ENCODE measurements around the gene L1CAM. TPM values are rescaled to one million over a fixed set of nuclear protein-coding genes. Genes with fewer than 3 reads are reported as not detected.

The L1CAM gene
- total RNA-seq, 1 donor from 2014 or later: 623 TPM

DNA sequence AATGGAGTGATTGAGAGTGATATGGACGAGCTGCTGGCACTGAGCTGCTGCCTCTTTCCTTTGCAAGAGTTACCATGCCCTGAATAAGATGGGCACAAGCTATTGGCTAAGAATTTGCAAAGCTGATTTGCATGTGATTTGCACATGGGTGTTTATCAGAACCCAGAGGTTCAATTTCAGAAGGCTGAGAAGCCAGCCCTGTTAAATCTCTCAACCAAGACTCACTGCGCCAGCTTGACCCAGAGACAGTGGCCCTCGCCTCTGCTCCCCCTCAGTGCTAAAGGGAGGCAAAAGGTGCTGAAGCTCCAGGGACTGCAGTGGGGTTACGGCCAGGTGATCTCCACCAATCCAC is 39.4 kb upstream of the L1CAM start:
- no peak for DNase-seq (ENCODE audit: low read depth)

DNA sequence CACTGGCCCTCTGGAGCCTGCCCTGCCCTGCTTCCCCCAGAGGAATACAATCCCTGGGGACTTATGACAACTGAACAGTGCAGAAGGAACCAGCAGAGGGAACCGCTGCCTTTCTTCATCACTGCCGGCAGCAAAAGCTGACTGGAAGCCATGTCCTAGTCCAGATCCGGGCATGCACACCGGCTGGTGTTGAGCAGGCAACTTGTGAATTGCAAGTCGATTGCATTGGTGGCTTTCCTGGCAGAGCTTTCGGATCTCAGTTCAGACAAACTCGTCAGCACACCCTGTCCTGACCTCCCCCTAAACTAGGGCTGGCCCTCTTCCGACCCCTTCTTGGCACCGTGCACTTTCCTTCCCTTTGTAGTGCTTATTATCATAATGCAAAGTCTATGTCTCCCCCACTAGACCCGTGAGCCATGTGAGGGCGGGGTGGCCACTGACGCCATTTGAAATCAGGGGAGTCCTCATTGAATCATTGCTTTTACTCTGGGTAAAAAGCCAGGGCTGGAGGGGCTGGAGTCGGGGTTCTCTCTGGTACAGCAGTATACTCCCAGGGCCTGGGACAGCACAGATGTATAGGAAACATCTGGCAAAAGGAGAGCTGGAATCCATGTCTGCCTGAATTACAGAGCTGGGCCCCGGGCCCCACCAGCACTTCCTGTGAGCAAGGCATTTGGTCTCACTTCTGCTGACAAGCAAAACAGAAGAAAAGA is 38.3 kb upstream of the L1CAM start:
- DNase-seq (ENCODE audit: low read depth): peak; percentile 43

DNA sequence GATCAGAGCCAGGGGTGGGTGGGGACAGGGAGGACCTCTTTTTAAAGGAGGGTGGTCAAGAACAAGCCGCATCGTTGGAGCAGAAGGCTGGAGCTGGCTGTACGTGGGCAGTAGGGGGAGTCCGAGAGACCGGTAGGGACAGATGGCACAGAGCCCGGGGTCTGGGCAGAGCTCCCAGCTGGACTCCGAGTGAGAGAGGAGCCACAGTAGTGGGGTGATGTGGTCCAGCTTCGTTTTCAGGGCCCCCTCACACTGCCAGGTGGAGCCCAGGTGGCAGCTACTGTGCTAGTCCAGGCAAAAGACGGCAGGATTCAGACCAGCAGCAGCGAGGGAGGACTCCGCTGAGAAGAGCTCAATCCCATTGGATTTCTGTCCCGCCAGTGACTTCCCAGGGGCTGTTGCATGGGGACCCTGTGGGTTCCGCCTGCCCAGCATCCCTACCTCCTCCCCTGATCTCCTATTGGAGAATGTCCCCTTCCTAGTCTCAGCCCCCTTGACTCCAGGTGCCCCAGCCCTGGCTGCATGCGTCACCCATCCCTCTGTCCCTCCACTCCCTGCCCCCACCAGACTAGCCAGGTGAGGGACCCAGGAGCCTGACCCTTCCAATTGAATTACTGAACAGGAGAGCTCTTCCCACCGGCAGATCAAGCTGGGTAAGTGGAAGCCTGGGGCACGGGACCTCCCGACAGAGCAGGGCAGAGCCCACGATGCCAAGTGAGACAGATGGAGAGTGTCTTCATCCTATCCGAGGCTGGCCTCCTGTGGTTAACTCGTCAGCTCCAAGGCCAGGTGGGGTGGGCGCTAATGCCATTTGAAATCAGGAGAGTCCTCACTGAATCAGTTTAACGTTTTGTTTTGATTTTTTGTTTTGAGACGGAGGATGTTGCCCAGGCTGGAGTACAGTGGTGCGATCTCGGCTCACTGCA is 37.2 kb upstream of the L1CAM start:
- DNase-seq (ENCODE audit: low read depth): peak; percentile 28

DNA sequence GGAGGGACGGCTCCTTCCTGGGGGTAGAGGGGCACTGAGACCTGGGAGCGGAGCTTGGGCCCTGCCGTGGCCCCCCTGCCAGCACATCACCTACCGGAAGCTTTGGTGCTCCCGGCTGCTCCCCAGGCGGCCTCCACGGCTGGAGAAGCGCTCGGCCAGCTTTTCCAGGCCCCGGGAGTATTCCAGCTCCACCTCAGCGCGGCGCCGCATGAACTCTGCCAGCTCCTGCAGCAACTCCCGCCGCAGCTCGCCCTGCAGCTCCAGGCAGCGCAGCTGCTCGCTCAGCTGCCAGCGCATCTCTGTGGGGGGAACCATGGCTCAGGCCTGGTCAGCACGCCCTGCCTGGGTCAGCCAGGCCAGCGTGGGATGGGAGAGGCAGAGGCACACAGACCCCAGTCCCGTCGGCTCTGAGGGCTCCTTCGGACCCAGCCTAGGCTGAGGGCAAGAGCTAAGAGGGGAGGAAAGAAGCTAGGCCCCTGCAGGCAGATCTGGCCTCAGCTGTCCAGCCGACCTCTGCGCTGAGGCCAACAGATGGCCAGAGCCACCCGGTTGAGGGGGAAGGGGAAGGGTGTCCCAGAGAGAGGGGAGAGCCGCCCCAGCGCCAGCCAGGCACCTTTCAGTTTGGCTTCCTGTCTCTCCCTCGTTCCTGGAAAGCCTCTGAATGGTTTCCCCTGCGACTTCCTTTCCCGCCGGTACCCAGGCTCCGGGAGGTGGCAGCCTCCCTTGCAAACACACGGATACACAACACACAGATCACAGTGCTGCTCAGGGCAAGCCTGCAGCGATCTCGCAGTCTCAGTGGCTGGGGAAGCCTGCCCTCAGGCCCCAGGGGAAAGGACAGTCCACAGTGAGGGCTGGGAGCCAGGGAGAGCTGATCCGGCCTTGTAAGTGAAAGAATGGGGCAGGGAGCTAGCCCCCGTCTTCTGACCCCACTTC is 35.8 kb upstream of the L1CAM start:
- DNase-seq (ENCODE audit: low read depth): no peak

DNA sequence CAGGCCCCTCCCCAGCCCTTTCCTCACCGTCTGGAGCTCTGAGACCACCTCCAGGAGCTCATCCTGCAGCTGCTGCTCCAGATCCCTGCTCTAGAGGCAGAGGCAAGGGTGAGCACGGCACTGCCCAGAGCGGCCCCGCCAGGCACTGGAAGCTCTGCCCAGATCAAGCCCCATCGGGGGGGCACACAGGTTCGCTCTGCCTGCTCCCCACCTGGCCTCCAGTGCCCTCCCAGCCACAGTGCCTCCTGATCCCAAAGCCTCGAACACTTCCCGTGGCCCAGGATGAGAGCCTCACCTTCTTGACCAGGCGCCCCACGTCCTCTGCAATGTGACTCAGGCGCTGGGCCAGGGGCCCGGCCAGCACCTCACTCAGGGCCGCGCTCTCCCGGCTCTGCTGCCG is 35.1 kb upstream of the L1CAM start:
- no peak for DNase-seq (ENCODE audit: low read depth)

DNA sequence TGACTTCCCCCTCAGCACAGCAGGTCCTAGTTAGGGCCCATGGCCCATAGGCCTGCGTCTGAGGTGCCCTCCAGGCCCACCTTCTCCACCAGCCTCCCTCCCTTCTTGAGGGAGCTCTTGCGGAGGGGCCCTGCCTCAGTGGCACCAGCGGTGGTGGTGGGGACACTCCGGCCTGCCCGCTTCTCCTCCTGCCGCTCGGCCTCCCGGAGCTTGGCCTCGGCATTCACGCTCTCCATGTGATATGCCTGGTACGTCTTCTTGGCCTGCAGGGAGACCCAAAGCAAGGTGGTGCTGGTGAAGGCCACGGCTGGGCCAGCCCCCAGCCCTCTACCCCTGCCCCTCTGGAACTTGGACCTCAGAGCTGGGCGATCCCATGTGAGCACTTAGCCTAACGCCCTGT is 34.6 kb upstream of the L1CAM start:
- DNase-seq (ENCODE audit: low read depth): no peak

DNA sequence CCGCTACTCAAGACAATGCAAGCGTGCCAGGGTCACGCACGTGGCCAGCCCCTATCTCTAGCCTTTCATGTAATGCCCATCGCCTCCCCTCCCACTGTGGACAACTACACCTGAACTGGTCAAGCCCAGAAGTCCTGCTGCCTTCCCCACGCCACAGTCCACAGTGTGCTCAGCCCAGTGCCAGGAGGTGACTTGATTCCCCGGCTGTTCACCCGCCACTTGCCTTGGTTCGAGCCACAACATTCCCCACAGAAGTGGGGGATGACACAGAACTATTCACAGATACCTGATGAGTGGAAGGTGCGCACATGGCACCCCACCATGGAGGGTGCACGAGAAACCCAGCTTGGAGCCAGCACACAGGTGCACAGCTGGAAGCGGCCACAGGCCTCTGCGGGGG is 33.3 kb upstream of the L1CAM start:
- no peak for DNase-seq (ENCODE audit: low read depth)

DNA sequence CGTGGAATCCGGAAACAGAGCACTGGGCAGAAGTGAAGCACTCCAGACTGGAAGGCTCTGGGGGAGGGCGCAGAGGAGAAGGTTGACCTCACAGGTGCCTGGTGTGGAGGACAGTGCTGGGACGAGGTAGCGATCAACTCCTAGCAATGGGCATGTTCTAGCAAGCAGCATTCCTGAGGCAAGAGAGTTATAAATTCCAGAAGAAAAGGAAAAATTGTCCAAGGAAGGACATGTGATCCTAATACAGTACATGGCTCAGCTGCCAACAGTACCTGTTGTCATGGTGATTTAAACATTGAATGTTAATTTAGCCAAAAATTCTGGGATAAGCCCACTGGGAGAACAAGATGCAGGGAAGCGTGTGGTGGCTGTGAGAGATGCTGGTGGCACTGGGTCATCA is 31.9 kb upstream of the L1CAM start:
- DNase-seq (ENCODE audit: low read depth): no peak

DNA sequence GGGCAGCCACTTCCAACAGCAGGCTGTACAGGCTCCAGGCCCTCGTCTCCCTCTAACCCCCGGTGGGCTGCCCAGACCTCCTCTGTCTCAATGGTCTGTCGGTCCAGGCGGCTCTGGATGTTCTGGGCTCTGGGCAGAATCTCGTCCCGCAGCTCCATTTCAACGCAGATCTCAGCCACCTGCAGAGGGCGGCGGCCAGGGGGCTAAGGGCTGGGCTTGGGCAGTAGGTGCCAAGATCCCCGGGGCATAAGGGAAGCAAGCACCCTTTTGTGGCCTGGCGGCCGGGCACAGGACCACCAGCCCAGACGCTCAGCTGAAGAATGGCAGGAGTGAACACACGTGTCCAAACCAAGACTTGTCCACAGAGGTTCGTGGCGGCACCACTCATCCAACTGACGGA is 27.7 kb upstream of the L1CAM start:
- DNase-seq (ENCODE audit: low read depth): no peak

DNA sequence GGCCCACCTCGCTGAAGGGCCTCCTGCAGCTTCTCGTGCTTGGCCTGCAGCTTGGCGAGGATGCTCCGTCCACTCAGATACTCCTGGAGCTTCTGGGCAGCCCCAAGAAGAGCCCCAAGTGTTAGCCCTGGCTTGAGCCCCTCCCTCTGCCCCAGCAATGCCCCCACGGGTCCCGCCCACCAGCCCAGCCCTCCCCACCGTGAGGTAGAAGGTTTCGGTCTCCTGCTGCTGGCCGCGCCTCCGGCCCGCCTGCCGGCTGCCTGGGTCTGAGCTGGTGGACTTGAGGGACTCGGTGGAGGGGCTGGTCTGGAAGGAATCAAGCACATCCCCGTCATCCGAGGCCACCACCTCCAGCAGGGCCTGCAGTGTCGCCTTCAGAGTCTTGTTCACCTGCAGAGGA is 27.2 kb upstream of the L1CAM start:
- DNase-seq (ENCODE audit: low read depth): no peak

DNA sequence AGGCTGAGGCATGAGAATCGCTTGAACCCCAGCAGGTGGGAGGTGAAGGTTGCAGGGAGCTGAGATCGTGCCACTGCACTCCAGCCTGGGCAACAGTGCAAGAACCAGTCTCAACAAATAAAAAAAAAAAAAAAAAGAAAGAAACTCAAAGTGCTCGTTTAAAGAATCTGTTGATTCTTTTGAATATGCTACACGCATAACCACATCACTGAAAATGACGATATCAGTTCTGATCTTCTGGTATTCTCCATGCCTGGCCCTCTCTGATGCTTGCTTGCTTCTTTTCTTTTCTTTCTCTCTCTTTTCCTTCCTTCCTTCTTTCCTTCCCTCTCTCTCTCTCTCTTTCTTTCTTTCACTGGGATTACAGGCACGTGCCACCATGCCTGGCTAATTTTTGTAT is 25.8 kb upstream of the L1CAM start:
- DNase-seq (ENCODE audit: low read depth): no peak

DNA sequence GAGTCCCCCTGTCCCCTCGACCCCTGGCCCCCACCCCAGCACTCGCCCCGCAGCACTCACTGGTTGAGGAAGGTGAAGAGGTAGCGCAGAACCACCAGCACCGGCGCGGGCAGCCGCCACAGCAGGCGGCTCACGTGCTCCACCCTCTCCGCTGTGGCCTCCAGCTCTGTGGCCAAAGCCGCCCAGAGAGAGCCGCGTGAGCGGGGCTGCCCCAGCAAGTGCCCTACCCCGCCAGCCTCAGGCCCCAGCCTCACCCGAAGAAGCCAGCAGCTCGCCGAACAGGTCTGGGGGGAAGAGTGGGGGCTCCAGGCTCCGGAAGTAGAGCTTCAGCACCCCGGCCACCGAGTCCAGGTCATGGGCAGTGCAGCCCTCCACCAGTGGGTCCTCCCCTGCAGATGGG is 24.5 kb upstream of the L1CAM start:
- no peak for DNase-seq (ENCODE audit: low read depth)

DNA sequence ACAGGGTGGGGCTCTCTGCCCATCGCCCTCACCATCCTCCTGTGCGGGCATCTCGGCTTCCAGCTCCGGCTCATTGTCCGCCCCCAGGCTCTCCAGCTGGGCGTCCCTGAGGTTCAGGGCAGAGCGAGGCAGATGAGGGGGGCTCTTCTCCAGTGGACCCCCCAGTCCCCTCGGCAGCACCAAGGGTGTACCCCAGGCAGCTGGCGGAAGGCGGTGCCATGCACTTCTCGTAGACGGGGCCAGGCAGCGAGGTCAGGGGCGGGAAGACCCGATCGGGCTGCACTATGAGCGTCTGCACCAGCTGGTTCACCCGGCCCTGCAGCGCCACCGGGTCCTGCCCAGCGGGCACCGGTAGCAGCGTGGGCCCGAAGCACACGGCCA is 24.0 kb upstream of the L1CAM start:
- DNase-seq (ENCODE audit: low read depth): no peak

DNA sequence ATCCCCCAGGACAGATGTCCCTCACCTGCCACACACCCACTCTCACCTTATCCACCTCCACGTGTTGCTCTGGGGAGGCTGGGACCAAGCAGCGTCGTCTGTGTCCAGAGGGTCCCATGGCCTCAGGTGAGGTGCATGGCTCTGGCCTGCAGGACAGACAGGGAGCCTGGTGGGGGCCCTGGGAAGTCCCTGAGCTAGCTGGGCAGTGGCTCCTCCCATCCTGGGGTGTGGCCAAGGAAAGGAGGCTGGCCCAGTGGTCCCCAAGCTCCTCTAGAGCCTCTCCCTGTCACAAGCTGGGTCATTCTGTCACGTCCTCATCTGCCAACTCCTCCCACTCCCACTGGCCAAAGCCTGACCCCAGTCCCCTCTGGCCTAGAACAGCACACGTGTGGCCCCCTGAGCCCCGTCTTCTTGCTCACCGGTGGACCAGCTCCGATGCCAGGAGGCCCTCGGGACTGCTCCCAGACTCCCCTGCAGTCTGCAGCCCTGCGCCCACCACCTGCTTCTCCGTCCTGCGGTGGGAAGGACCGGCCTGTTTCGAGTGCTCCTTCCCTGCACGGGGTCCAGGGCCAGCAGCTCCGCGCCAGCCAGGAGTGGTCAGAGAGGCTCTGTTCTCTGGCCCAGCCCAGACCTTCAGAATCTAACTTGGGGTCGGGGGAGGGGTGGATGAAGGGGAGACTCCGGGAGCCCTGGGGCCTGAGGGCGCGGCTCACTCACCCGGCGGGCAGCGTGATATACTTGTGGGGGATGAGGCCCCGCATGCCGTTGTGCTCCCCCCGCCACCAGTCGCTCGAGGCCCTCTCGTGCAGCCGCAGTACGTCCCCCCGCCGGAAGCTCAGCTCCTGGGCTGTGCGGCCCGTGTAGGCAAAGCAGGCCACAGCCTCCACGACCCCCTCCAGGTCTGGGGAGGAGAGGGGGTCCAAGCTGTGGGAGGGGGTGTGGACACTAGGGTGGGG is 23.3 kb upstream of the L1CAM start:
- DNase-seq (ENCODE audit: low read depth): no peak

DNA sequence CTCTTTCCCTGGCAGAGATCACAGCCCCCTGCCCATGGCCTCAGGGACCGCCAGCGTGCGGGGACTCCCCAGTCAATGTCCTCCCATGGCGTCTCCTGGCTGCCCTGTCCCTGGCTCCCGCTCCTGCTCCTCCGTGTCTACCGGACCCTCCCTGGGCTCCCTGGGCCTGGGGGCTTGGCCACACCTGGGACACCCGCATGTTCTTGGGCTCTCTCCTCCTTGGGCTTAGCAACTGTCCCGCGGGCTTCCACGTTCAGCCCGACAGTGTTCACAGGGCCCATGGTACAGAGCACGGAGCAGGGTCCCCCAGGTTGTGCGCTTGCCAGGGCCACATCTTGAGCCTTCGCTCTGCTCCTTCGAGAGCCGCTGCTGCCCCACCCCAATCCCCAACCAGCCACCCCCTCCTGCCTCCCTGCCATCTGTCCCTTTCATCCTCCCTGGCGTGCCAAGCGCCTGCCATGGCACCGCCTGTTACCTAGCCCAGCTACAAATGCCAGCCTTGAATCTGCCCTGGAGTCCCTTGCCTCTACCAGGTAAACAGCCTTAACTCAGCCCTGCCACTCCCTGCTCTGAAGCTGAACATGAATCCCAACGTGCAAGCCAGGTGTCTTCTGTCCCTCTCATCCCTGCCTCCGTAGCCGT is 22.4 kb upstream of the L1CAM start:
- DNase-seq (ENCODE audit: low read depth): no peak

DNA sequence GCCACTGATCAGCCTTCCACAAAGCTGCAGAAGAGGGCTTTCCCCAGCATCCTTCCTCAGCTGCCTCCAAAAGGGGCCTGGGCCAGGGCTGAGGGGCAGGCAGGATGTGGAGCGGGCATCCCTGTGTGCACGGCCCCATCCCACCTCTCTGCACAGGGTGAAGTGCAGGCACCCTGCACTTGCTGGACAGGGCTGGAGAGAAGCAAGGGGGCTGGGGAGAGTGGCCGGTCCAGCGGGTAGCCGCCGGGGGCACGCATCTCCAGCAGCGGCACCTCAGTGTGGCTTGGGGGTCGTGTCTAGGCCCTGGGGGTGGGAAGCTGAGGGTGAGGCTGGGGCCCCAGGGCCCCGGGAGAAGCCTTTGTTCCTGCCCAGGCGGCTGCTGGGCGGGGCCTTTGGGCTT is 21.5 kb upstream of the L1CAM start:
- DNase-seq (ENCODE audit: low read depth): no peak

DNA sequence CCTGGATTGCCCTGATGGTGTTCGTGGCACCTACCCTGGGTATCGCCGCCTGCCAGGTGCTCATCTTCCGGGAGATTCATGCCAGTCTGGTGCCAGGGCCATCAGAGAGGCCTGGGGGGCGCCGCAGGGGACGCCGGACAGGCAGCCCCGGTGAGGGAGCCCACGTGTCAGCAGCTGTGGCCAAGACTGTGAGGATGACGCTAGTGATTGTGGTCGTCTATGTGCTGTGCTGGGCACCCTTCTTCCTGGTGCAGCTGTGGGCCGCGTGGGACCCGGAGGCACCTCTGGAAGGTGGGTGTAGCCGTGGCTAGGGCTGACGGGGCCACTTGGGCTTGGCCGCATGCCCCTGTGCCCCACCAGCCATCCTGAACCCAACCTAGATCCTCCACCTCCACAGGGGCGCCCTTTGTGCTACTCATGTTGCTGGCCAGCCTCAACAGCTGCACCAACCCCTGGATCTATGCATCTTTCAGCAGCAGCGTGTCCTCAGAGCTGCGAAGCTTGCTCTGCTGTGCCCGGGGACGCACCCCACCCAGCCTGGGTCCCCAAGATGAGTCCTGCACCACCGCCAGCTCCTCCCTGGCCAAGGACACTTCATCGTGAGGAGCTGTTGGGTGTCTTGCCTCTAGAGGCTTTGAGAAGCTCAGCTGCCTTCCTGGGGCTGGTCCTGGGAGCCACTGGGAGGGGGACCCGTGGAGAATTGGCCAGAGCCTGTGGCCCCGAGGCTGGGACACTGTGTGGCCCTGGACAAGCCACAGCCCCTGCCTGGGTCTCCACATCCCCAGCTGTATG is 20.3 kb upstream of the L1CAM start:
- no peak for DNase-seq (ENCODE audit: low read depth)

DNA sequence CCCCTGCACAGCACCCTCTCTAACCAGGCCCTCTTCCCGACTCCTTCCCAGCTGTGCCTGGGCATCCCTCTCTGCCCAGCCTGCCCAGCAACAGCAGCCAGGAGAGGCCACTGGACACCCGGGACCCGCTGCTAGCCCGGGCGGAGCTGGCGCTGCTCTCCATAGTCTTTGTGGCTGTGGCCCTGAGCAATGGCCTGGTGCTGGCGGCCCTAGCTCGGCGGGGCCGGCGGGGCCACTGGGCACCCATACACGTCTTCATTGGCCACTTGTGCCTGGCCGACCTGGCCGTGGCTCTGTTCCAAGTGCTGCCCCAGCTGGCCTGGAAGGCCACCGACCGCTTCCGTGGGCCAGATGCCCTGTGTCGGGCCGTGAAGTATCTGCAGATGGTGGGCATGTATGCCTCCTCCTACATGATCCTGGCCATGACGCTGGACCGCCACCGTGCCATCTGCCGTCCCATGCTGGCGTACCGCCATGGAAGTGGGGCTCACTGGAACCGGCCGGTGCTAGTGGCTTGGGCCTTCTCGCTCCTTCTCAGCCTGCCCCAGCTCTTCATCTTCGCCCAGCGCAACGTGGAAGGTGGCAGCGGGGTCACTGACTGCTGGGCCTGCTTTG is 19.6 kb upstream of the L1CAM start:
- DNase-seq (ENCODE audit: low read depth): no peak

Measured in renal cortical epithelial cell (primary cell).